WTC11 (cell line): ENCODE measurements around the gene ROBO1. TPM values are rescaled to one million over a fixed set of nuclear protein-coding genes. Genes with fewer than 3 reads are reported as not detected.

Experiments
- ATAC-seq: fragments of 200-7000 bp; cut with Tn5 transposase; 2 replicates; pipeline ENCODE4 v1.10.0; 2021; ENCODE audit warnings: mild to moderate bottlenecking, moderate library complexity
- CTCF ChIA-PET: fragments of 300-600 bp; sonication (Branson Sonifier 250); formaldehyde crosslinking; loops from one replicate; lab custom pipeline; 2021; ENCODE audit warnings: antibody characterized with exemption; lab: Charles Lee
- POLR2A ChIA-PET: fragments of 350-600 bp; sonication (Branson Sonifier 250); formaldehyde crosslinking; loops from one replicate; lab custom pipeline; 2021; ENCODE audit warnings: antibody characterized with exemption; lab: Charles Lee
- DNase-seq: peaks from one replicate; pipeline ENCODE4 v3.0.0; 2021; ENCODE audit warnings: low spot score
- H3K27ac Mint-ChIP-seq: 2 replicates; pipeline ENCODE4 v1.8.0; 2021; ENCODE audit warnings: mixed read lengths
- H3K27me3 Mint-ChIP-seq: 2 replicates; pipeline ENCODE4 v1.8.0; 2021; ENCODE audit warnings: low read depth, mild to moderate bottlenecking, moderate library complexity, mixed read lengths
- H3K36me3 Mint-ChIP-seq: 2 replicates; pipeline ENCODE4 v1.8.0; 2021; ENCODE audit warnings: mixed read lengths
- H3K4me1 Mint-ChIP-seq: 2 replicates; pipeline ENCODE4 v1.8.0; 2022; ENCODE audit warnings: mixed read lengths
- H3K4me3 Mint-ChIP-seq: 2 replicates; pipeline ENCODE4 v1.8.0; 2021; ENCODE audit warnings: mild to moderate bottlenecking, moderate library complexity, mixed read lengths
- H3K9me3 Mint-ChIP-seq: 2 replicates; pipeline ENCODE4 v1.8.0; 2021; ENCODE audit warnings: mixed read lengths
- ELF4 ChIP-seq: sonication (generic); formaldehyde crosslinking; IDR thresholded peaks from 2 replicates; pipeline ENCODE4 v1.8.1; 2022; ENCODE audit warnings: low read depth, mild to moderate bottlenecking, moderate library complexity, missing genetic modification reagents
- EMX1 ChIP-seq: fragments of 250-450 bp; sonication (Bioruptor Pico); IDR thresholded peaks from 2 replicates; pipeline ENCODE4 v1.8.0; 2021; ENCODE audit warnings: mild to moderate bottlenecking
- ETV6 ChIP-seq: sonication (generic); formaldehyde crosslinking; IDR thresholded peaks from 2 replicates; pipeline ENCODE4 v1.8.1; 2022; ENCODE audit warnings: mild to moderate bottlenecking, missing genetic modification reagents
- IRF2 ChIP-seq: sonication (generic); formaldehyde crosslinking; IDR thresholded peaks from 2 replicates; pipeline ENCODE4 v1.8.0; 2022; ENCODE audit warnings: low read depth, missing genetic modification reagents, borderline replicate concordance
- KAT7 ChIP-seq: sonication (generic); formaldehyde crosslinking; IDR thresholded peaks from 2 replicates; pipeline ENCODE4 v1.8.1; 2023; ENCODE audit warnings: missing genetic modification reagents, mild to moderate bottlenecking, borderline replicate concordance
- MYBL2 ChIP-seq: sonication (generic); formaldehyde crosslinking; IDR thresholded peaks from 2 replicates; pipeline ENCODE4 v1.8.1; 2023; ENCODE audit warnings: mild to moderate bottlenecking, moderate library complexity, missing genetic modification reagents
- NFATC4 ChIP-seq: fragments of 250-450 bp; sonication (Bioruptor Pico); IDR thresholded peaks from 2 replicates; pipeline ENCODE4 v1.9.0; 2021; ENCODE audit warnings: mild to moderate bottlenecking
- NR1H2 ChIP-seq: sonication (generic); formaldehyde crosslinking; IDR thresholded peaks from 2 replicates; pipeline ENCODE4 v1.9.0; 2021; ENCODE audit warnings: mild to moderate bottlenecking, moderate library complexity, missing genetic modification reagents
- PRRX2 ChIP-seq: fragments of 250-450 bp; sonication (Bioruptor Pico); IDR thresholded peaks from 2 replicates; pipeline ENCODE4 v1.8.0; 2021; ENCODE audit warnings: mild to moderate bottlenecking
- SMAD3 ChIP-seq: sonication (generic); formaldehyde crosslinking; IDR thresholded peaks from 2 replicates; pipeline ENCODE4 v1.8.0; 2022; ENCODE audit warnings: missing genetic modification reagents, mild to moderate bottlenecking, borderline replicate concordance
- TEAD4 ChIP-seq: sonication (generic); formaldehyde crosslinking; IDR thresholded peaks from 2 replicates; pipeline ENCODE4 v1.8.0; 2022; ENCODE audit warnings: mild to moderate bottlenecking, missing genetic modification reagents
- ZNF219 ChIP-seq: sonication (generic); formaldehyde crosslinking; IDR thresholded peaks from 2 replicates; pipeline ENCODE4 v1.8.0; 2023; ENCODE audit warnings: missing genetic modification reagents, mild to moderate bottlenecking, borderline replicate concordance
- ZNF671 ChIP-seq: fragments of 250-450 bp; sonication (Bioruptor Pico); IDR thresholded peaks from 2 replicates; pipeline ENCODE4 v1.8.0; 2021; ENCODE audit warnings: mild to moderate bottlenecking
- total RNA-seq: library from RNA; stranded (reverse); gene quantifications from 3 replicates; pipeline ENCODE4 v1.2.3, GENCODE V29; 2021
- TF ChIP-seq, protein P1 (sequence below): fragments of 250-450 bp; sonication (Bioruptor Pico); conservative IDR thresholded peaks from 2 replicates; pipeline ENCODE4 v1.9.0; 2021; ENCODE audit warnings: mild to moderate bottlenecking
- TF ChIP-seq, protein P2 (sequence below): fragments of 250-450 bp; sonication (Bioruptor Pico); IDR thresholded peaks from 2 replicates; pipeline ENCODE4 v1.8.0; 2021; ENCODE audit warnings: mild to moderate bottlenecking
- TF ChIP-seq, protein P3 (sequence below): sonication (generic); formaldehyde crosslinking; conservative IDR thresholded peaks from 2 replicates; pipeline ENCODE4 v1.8.1; 2022; ENCODE audit warnings: mild to moderate bottlenecking, missing genetic modification reagents
- TF ChIP-seq, protein P4 (sequence below): sonication (generic); formaldehyde crosslinking; conservative IDR thresholded peaks from 2 replicates; pipeline ENCODE4 v1.8.1; 2023; ENCODE audit warnings: mild to moderate bottlenecking, low read depth, missing genetic modification reagents, moderate library complexity
- TF ChIP-seq, protein P5 (sequence below): sonication (generic); formaldehyde crosslinking; IDR thresholded peaks from 2 replicates; pipeline ENCODE4 v1.8.1; 2023; ENCODE audit warnings: mild to moderate bottlenecking, missing genetic modification reagents
- TF ChIP-seq, protein P6 (sequence below): sonication (generic); formaldehyde crosslinking; IDR thresholded peaks from 2 replicates; pipeline ENCODE4 v1.8.1; 2022; ENCODE audit warnings: low read depth, mild to moderate bottlenecking, moderate library complexity, missing genetic modification reagents, borderline replicate concordance
- TF ChIP-seq, protein P7 (sequence below): sonication (generic); formaldehyde crosslinking; IDR thresholded peaks from 2 replicates; pipeline ENCODE4 v1.8.0; 2022; ENCODE audit warnings: mild to moderate bottlenecking, missing genetic modification reagents

The ROBO1 gene
- total RNA-seq, 1 experiment from 2014 or later, result 90.9 TPM

DNA sequence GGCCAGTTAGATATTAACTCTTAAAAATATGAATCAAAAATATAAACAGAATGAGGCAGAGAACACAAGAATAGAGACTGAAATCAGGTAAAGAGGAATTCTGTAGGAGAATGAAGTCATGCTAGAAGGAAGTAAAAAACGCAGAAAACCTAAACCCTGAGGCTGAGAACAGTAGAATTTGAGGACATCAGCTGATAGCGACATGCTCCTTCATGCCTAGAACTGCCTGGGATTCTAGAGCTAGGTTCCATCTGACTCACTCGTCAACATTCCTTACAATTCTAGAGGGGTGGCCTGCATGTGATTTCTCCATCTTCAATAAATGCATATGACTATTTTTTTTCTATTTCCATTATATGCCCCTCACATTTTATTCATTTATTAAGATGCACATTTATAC is 343.0 kb downstream of the ROBO1 start (continued):
- TF ChIP-seq, protein P1, sequence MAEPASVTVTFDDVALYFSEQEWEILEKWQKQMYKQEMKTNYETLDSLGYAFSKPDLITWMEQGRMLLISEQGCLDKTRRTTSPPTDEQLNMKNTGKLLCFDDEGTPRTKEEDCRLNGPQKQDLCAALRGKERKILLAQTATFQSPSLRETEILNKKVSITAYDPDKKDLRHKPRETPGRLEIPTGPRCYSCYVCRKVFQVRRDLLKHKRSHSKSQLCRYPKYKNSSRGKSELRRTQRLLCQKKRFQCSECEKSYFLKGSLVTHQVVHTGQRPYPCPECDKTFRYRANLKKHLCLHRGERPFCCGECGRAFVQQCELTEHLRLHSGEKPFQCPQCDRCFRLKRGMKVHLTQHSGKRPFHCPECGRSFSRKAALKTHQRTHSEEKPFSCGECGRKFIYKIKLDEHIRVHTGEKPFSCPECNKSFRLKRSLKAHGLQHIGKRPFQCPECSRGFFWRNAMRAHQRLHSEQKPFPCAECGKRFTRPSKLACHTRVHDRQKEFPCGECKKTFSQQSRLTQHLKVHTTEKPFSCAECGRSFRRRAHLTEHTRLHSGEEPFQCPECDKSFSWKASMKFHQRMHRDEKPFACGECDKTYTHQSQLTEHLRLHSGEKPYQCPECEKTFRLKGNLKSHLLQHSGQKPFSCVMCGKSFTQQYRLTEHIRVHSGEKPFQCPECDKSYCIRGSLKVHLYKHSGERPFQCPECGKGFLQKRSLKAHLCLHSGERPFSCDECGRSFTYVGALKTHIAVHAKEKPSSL (CRISPR knock-in tag), result no peak
- TF ChIP-seq, protein P2, sequence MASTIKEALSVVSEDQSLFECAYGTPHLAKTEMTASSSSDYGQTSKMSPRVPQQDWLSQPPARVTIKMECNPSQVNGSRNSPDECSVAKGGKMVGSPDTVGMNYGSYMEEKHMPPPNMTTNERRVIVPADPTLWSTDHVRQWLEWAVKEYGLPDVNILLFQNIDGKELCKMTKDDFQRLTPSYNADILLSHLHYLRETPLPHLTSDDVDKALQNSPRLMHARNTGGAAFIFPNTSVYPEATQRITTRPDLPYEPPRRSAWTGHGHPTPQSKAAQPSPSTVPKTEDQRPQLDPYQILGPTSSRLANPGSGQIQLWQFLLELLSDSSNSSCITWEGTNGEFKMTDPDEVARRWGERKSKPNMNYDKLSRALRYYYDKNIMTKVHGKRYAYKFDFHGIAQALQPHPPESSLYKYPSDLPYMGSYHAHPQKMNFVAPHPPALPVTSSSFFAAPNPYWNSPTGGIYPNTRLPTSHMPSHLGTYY, result no peak
- TF ChIP-seq, protein P3, sequence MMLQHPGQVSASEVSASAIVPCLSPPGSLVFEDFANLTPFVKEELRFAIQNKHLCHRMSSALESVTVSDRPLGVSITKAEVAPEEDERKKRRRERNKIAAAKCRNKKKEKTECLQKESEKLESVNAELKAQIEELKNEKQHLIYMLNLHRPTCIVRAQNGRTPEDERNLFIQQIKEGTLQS (CRISPR knock-in tag), result no peak

DNA sequence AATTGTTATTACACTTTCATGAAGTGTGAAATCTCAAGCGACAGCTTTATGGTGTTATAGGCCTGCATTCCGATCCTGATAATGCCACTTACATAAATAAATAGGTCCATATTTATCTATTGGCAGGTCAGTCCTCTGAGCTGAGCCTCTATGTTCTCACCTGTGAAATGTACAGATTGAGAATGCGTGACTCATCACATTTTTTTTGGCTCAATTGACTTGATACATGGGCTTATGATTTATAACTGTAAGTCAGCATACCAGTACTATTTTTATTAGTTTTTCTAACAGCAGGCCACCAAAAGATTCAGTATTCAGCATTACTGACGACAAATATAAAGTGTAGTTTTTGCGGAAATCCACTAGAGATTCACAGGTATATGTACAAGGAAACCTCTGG is 344.4 kb downstream of the ROBO1 start:
- ChIA-PET POLR2A (no interaction called here), CTCF (no interaction called here)
- no peaks in the 10 kb centered on the region for H3K36me3 Mint-ChIP-seq
- no peak overlapping the region for H3K27ac Mint-ChIP-seq
- H3K27me3 Mint-ChIP-seq, result no peaks in the 10 kb centered on the region
- H3K9me3 Mint-ChIP-seq, result no peaks in the 10 kb centered on the region
- no peak for ATAC-seq
- no peak for TF ChIP-seq NFATC4 (CRISPR knock-in tag)
- TF ChIP-seq ZNF219 (CRISPR knock-in tag), result no peak
- no peak for TF ChIP-seq MYBL2
- no peak for TF ChIP-seq ETV6
- TF ChIP-seq, protein P4, sequence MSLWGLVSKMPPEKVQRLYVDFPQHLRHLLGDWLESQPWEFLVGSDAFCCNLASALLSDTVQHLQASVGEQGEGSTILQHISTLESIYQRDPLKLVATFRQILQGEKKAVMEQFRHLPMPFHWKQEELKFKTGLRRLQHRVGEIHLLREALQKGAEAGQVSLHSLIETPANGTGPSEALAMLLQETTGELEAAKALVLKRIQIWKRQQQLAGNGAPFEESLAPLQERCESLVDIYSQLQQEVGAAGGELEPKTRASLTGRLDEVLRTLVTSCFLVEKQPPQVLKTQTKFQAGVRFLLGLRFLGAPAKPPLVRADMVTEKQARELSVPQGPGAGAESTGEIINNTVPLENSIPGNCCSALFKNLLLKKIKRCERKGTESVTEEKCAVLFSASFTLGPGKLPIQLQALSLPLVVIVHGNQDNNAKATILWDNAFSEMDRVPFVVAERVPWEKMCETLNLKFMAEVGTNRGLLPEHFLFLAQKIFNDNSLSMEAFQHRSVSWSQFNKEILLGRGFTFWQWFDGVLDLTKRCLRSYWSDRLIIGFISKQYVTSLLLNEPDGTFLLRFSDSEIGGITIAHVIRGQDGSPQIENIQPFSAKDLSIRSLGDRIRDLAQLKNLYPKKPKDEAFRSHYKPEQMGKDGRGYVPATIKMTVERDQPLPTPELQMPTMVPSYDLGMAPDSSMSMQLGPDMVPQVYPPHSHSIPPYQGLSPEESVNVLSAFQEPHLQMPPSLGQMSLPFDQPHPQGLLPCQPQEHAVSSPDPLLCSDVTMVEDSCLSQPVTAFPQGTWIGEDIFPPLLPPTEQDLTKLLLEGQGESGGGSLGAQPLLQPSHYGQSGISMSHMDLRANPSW (CRISPR knock-in tag), result no peak
- TF ChIP-seq, protein P5, sequence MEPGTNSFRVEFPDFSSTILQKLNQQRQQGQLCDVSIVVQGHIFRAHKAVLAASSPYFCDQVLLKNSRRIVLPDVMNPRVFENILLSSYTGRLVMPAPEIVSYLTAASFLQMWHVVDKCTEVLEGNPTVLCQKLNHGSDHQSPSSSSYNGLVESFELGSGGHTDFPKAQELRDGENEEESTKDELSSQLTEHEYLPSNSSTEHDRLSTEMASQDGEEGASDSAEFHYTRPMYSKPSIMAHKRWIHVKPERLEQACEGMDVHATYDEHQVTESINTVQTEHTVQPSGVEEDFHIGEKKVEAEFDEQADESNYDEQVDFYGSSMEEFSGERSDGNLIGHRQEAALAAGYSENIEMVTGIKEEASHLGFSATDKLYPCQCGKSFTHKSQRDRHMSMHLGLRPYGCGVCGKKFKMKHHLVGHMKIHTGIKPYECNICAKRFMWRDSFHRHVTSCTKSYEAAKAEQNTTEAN, result no peak
- TF ChIP-seq, protein P6, sequence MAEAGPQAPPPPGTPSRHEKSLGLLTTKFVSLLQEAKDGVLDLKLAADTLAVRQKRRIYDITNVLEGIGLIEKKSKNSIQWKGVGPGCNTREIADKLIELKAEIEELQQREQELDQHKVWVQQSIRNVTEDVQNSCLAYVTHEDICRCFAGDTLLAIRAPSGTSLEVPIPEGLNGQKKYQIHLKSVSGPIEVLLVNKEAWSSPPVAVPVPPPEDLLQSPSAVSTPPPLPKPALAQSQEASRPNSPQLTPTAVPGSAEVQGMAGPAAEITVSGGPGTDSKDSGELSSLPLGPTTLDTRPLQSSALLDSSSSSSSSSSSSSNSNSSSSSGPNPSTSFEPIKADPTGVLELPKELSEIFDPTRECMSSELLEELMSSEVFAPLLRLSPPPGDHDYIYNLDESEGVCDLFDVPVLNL (CRISPR knock-in tag), result no peak
- TF ChIP-seq PRRX2 (CRISPR knock-in tag), result no peak
- no peak for TF ChIP-seq ELF4 (CRISPR knock-in tag)
- no peak for TF ChIP-seq NR1H2 (CRISPR knock-in tag)
- no peak for TF ChIP-seq EMX1
- TF ChIP-seq IRF2 (CRISPR knock-in tag), result no peak
- TF ChIP-seq, protein P7, sequence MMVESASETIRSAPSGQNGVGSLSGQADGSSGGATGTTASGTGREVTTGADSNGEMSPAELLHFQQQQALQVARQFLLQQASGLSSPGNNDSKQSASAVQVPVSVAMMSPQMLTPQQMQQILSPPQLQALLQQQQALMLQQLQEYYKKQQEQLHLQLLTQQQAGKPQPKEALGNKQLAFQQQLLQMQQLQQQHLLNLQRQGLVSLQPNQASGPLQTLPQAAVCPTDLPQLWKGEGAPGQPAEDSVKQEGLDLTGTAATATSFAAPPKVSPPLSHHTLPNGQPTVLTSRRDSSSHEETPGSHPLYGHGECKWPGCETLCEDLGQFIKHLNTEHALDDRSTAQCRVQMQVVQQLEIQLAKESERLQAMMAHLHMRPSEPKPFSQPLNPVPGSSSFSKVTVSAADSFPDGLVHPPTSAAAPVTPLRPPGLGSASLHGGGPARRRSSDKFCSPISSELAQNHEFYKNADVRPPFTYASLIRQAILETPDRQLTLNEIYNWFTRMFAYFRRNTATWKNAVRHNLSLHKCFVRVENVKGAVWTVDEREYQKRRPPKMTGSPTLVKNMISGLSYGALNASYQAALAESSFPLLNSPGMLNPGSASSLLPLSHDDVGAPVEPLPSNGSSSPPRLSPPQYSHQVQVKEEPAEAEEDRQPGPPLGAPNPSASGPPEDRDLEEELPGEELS (CRISPR knock-in tag), result no peak
- TF ChIP-seq KAT7 (CRISPR knock-in tag), result no peak
- TF ChIP-seq TEAD4 (CRISPR knock-in tag), result no peak
- TF ChIP-seq SMAD3 (CRISPR knock-in tag), result no peak
- no peak for TF ChIP-seq ZNF671 (CRISPR knock-in tag)
- no peak for DNase-seq
- H3K4me3 Mint-ChIP-seq, result no peak overlapping the region
- H3K4me1 Mint-ChIP-seq, result no peaks in the 10 kb centered on the region
